HCT116 (cell line): ENCODE data around the gene ACTN1. TPM values are rescaled to one million over a fixed set of nuclear protein-coding genes. Genes with fewer than 3 reads are reported as not detected.

Experiments used
- ATAC-seq: fragments of 200-7000 bp; cut with Tn5 transposase; 2 replicates; pipeline ENCODE4 v1.9.1; 2020; ENCODE audit warnings: mild to moderate bottlenecking, moderate library complexity
- BruUV-seq: library from RNA; stranded (reverse); fragments of 400-500 nt; replicated peaks from 2 replicates; lab custom pipeline; 2021; lab: Mats Ljungman, UMichigan
- CTCF ChIA-PET: fragments of 300-600 bp; sonication (Branson Sonifier 250); formaldehyde crosslinking; loops from one replicate; lab custom pipeline; 2021; ENCODE audit warnings: antibody characterized with exemption; lab: Charles Lee
- POLR2A ChIA-PET: fragments of 300-600, 350-600 bp; sonication (Branson Sonifier 250); formaldehyde crosslinking; loops from one replicate; lab custom pipeline; 2021; ENCODE audit warnings: antibody characterized with exemption; lab: Charles Lee
- RAD21 ChIA-PET, 2 experiments: fragments of 300-600 bp; sonication (Branson Sonifier 250); formaldehyde crosslinking; loops; one replicate each; lab custom pipeline; 2023; ENCODE audit warnings: low total read pairs in 2 of 2; ENCODE audit not compliant: uncharacterized antibody in 2 of 2, unreplicated experiment in 2 of 2, low non-redundant PET in 1 of 2; lab: Charles Lee
- DNase-seq: peaks from one replicate; pipeline ENCODE4 v3.0.0-alpha.2; 2010; ENCODE audit warnings: low read depth, low spot score
- H2AFZ ChIP-seq: fragments of 200-600 bp; shearing (Covaris generic), sonication (generic); 2 replicates; pipeline ENCODE4 v1.6.1; 2017; ENCODE audit warnings: low read depth, mixed run types, mixed read lengths, antibody characterized with exemption, low read length; ENCODE audit not compliant: poor library complexity, severe bottlenecking
- H3K27ac ChIP-seq: 2 replicates; pipeline ENCODE4 v1.5.1; 2012; ENCODE audit warnings: low read depth, low read length
- H3K27me3 ChIP-seq: fragments of 200-600 bp; sonication (generic); 2 replicates; pipeline ENCODE4 v1.6.1; 2016; ENCODE audit warnings: mixed run types, low read length, mixed read lengths; ENCODE audit not compliant: insufficient read depth
- H3K36me3 ChIP-seq, 2 experiments: fragments of 200-500 bp in 1 of 2; fragments of 200-600 bp in 1 of 2; sonication (Bioruptor generic) in 1 of 2; sonication (generic) in 1 of 2; 2 replicates each; pipeline versions ENCODE4 v1.5.1 to v1.6.1; 2014 to 2016; ENCODE audit warnings: low read length in 2 of 2, inconsistent platforms in 1 of 2, mixed read lengths in 1 of 2, mixed run types in 1 of 2; ENCODE audit not compliant: insufficient read depth in 2 of 2, control insufficient read depth in 1 of 2
- H3K4me1 ChIP-seq, 2 experiments: fragments of 200-600 bp in 1 of 2; sonication (generic) in 1 of 2; 2 replicates each; pipeline versions ENCODE4 v1.5.1 to v1.6.1; 2012 to 2017; ENCODE audit warnings: low read length in 2 of 2, inconsistent platforms in 1 of 2, mild to moderate bottlenecking in 1 of 2, mixed read lengths in 1 of 2, mixed run types in 1 of 2, moderate library complexity in 1 of 2; ENCODE audit not compliant: insufficient read depth in 2 of 2, control insufficient read depth in 1 of 2
- H3K4me2 ChIP-seq: fragments of 200-600 bp; sonication (generic); 2 replicates; pipeline ENCODE4 v1.6.1; 2017; ENCODE audit warnings: mixed run types, low read length, mixed read lengths
- H3K4me3 ChIP-seq, 2 experiments: fragments of 200-600 bp in 1 of 2; sonication (generic) in 1 of 2; replicated peaks in 1 of 2; 2 replicates each; pipeline ENCODE4 v1.5.1; 2011 to 2016; ENCODE audit warnings: low read length in 2 of 2, control low read depth in 1 of 2, low read depth in 1 of 2, mild to moderate bottlenecking in 1 of 2, mixed read lengths in 1 of 2, mixed run types in 1 of 2
- H3K79me2 ChIP-seq: fragments of 200-600 bp; sonication (generic); 2 replicates; pipeline ENCODE4 v1.6.1; 2017; ENCODE audit warnings: mild to moderate bottlenecking, mixed run types, low read length, moderate library complexity, mixed read lengths; ENCODE audit not compliant: insufficient read depth
- H3K9ac ChIP-seq: fragments of 200-600 bp; sonication (generic); 2 replicates; pipeline ENCODE4 v1.6.1; 2016; ENCODE audit warnings: low read length, mixed read lengths
- H3K9me2 ChIP-seq: fragments of 200-600 bp; sonication (generic), shearing (Covaris generic); 2 replicates; pipeline ENCODE4 v1.6.1; 2017; ENCODE audit warnings: mixed run types, mild to moderate bottlenecking, moderate library complexity; ENCODE audit not compliant: insufficient read depth
- H3K9me3 ChIP-seq, 2 experiments: fragments of 200-500 bp in 1 of 2; fragments of 200-600 bp in 1 of 2; sonication (Bioruptor generic) in 1 of 2; sonication (generic) in 1 of 2; 2 replicates each; pipeline ENCODE4 v1.6.1; 2014 to 2017; ENCODE audit warnings: low read length in 2 of 2, mixed read lengths in 2 of 2, inconsistent platforms in 1 of 2, low read depth in 1 of 2, mild to moderate bottlenecking in 1 of 2, mixed run types in 1 of 2, moderate library complexity in 1 of 2; ENCODE audit not compliant: control insufficient read depth in 1 of 2, insufficient read depth in 1 of 2
- H4K20me1 ChIP-seq: fragments of 200-600 bp; sonication (generic), shearing (Covaris generic); 2 replicates; pipeline ENCODE4 v1.6.1; 2017; ENCODE audit warnings: mixed run types, mild to moderate bottlenecking, moderate library complexity; ENCODE audit not compliant: insufficient read depth
- ATF3 ChIP-seq: IDR thresholded peaks from 2 replicates; pipeline ENCODE4 v1.6.1; 2012
- CEBPB ChIP-seq: IDR thresholded peaks from 2 replicates; pipeline ENCODE4 v1.6.1; 2012; ENCODE audit warnings: low read depth
- CTCF ChIP-seq, 3 experiments: fragments of 200-600 bp in 1 of 3; sonication (generic) in 1 of 3; IDR thresholded peaks in 2 of 3; conservative IDR thresholded peaks in 1 of 3; 2 replicates each; pipeline ENCODE4 v1.5.1; 2012 to 2017; ENCODE audit warnings: low read depth in 2 of 3, low read length in 2 of 3, antibody characterized with exemption in 1 of 3, borderline replicate concordance in 1 of 3, control low read depth in 1 of 3, mild to moderate bottlenecking in 1 of 3, mixed read lengths in 1 of 3, mixed run types in 1 of 3, moderate library complexity in 1 of 3; ENCODE audit not compliant: insufficient read depth in 1 of 3
- EGR1 ChIP-seq: IDR thresholded peaks from 2 replicates; pipeline ENCODE4 v1.6.1; 2012; ENCODE audit warnings: low read depth
- ELF1 ChIP-seq: IDR thresholded peaks from 2 replicates; pipeline ENCODE4 v1.6.1; 2012; ENCODE audit warnings: low read depth, borderline replicate concordance
- EZH2phosphoT487 ChIP-seq: fragments of 200-600 bp; IDR thresholded peaks from 2 replicates; pipeline ENCODE4 v1.6.1; 2018; ENCODE audit warnings: antibody characterized with exemption, borderline replicate concordance
- FOSL1 ChIP-seq: IDR thresholded peaks from 2 replicates; pipeline ENCODE4 v1.6.1; 2012; ENCODE audit warnings: low read depth
- JUND ChIP-seq: IDR thresholded peaks from 2 replicates; pipeline ENCODE4 v1.6.1; 2012
- MAX ChIP-seq: IDR thresholded peaks from 2 replicates; pipeline ENCODE4 v1.6.1; 2012
- POLR2A ChIP-seq: IDR thresholded peaks from 2 replicates; pipeline ENCODE4 v1.7.0; 2011; ENCODE audit warnings: borderline replicate concordance; ENCODE audit not compliant: insufficient read depth, insufficient read length; ENCODE audit errors: extremely low read depth
- RAD21 ChIP-seq: IDR thresholded peaks from 2 replicates; pipeline ENCODE4 v1.6.1; 2012; ENCODE audit warnings: low read depth, mild to moderate bottlenecking
- REST ChIP-seq: IDR thresholded peaks from 2 replicates; pipeline ENCODE4 v1.6.1; 2012; ENCODE audit warnings: low read depth
- SRF ChIP-seq: IDR thresholded peaks from 2 replicates; pipeline ENCODE4 v1.6.1; 2012; ENCODE audit warnings: low read depth
- TCF7L2 ChIP-seq: IDR thresholded peaks from 2 replicates; pipeline ENCODE4 v1.7.0; 2011; ENCODE audit warnings: borderline replicate concordance, inconsistent platforms; ENCODE audit not compliant: insufficient read depth, insufficient read length; ENCODE audit errors: extremely low read depth
- YY1 ChIP-seq: IDR thresholded peaks from 2 replicates; pipeline ENCODE4 v1.6.1; 2011; ENCODE audit warnings: low read length, low read depth, moderate library complexity, mild to moderate bottlenecking; ENCODE audit not compliant: insufficient replicate concordance; ENCODE audit errors: extremely low read depth
- ZBTB33 ChIP-seq: IDR thresholded peaks from 2 replicates; pipeline ENCODE4 v1.6.1; 2011; ENCODE audit warnings: mild to moderate bottlenecking, low read length, moderate library complexity; ENCODE audit not compliant: insufficient replicate concordance; ENCODE audit errors: extremely low read depth
- ZFX ChIP-seq: fragments of 450-650 bp; IDR thresholded peaks from 2 replicates; pipeline ENCODE4 v1.6.1; 2017
- ZNF274 ChIP-seq: fragments of 200-500 bp; sonication (Bioruptor generic); IDR thresholded peaks from 2 replicates; pipeline ENCODE4 v1.6.1; 2014; ENCODE audit warnings: mild to moderate bottlenecking, low read depth, low read length, inconsistent platforms
- intact Hi-C: fragments of 100-400 bp; cut with micrococcal nuclease; formaldehyde crosslinking; loops from 2 replicates; pipeline ENCODE4 v1.10.0; 2022
- total RNA-seq: library from RNA; stranded (reverse); gene quantifications from one replicate; pipeline ENCODE4 v1.2.1, GENCODE V29; 2021; ENCODE audit not compliant: unreplicated experiment

The ACTN1 gene
- total RNA-seq, 1 experiment from 2014 or later = 123 TPM

- TF ChIP-seq ELF1 (no peak), CEBPB (no peak), ZFX (no peak), TCF7L2 (no peak), JUND (no peak), ZBTB33 (no peak)
Observed at GRCh38 chr14:68874746-68875155, 104.4 kb downstream of the ACTN1 start (continued).

- intact Hi-C loops = no loop called here
- ChIA-PET POLR2A (no interaction called here), CTCF (no interaction called here)
- TF ChIP-seq EZH2phosphoT487 (no peak), FOSL1 (no peak), ZNF274 (no peak), ZFX (no peak), EGR1 (no peak), POLR2A (no peak), YY1 (no peak), SRF (no peak), ATF3 (no peak), MAX (no peak), RAD21 (no peak), CEBPB (no peak), TCF7L2 (no peak), ELF1 (no peak), CTCF (IDR thresholded peaks at IDR 0.05 in 2 of 3, conservative IDR thresholded peaks at IDR 0.05 in 1 of 3; ENCODE audit: borderline replicate concordance in 1 of 3, insufficient read depth in 1 of 3, low read depth in 2 of 3, low read length in 2 of 3) (no peak), REST (no peak)
Observed at GRCh38 chr14:68873376-68873775, 105.7 kb downstream of the ACTN1 start.

More at GRCh38 chr14:68873376-68873775, 105.7 kb downstream of the ACTN1 start:
- no peaks in the 10 kb centered on the region for H4K20me1 ChIP-seq
- peaks cover 0 to 10% of the 10 kb centered on the region in 2 experiments; a peak in 2 of 4 replicates for H3K4me1 ChIP-seq
- H2AFZ ChIP-seq = no peak overlapping the region
- H3K27ac ChIP-seq = no peak overlapping the region
- ATAC-seq (no peak), DNase-seq (no peak)
- RAD21 ChIA-PET = no interaction called here
- H3K36me3 ChIP-seq = peaks cover 15 to 38% of the 10 kb centered on the region in 2 experiments; a peak in 3 of 4 replicates
- H3K9ac ChIP-seq = no peak overlapping the region
- H3K27me3 ChIP-seq = no peaks in the 10 kb centered on the region
- H3K9me3 ChIP-seq = no peaks in the 10 kb centered on the region
- peaks cover 8% of the 10 kb centered on the region for H3K79me2 ChIP-seq
- no peaks in the 10 kb centered on the region for H3K9me2 ChIP-seq
- H3K4me3 ChIP-seq = no peak overlapping the region
- peak overlapping the region; percentile 72; the same call in 1 of the 2 replicates for H3K4me2 ChIP-seq
- BruUV-seq = no TSS peak
